Psoas muscle (tissue), 8 donors: ENCODE results near the gene PITPNC1. TPM values are rescaled to one million over a fixed set of nuclear protein-coding genes. Genes with fewer than 3 reads are reported as not detected.
"Not testable (repeated sequence)": the region's sequence is repeated elsewhere in the genome, so short reads cannot be mapped to it uniquely, and the experiment has no call there.

Experiments
- ATAC-seq, 4 donors: fragments of 200-7000 bp; cut with Tn5 transposase; one replicate each; pipeline ENCODE4 v1.9.1; 2020; ENCODE audit warnings: moderate library complexity in 3 of 4, mild to moderate bottlenecking in 2 of 4
- DNase-seq, 2 donors: peaks; one replicate each; pipeline ENCODE4 v3.0.0-alpha.2; 2020
- H3K27ac ChIP-seq: fragments of 200-600 bp; one replicate; pipeline ENCODE4 v1.8.0; 2022
- H3K27me3 ChIP-seq, 3 donors: fragments of 200-600 bp in 1 of 3; one replicate each; pipeline versions ENCODE4 v1.6.1 to v1.8.0; 2013 to 2022; ENCODE audit warnings: low read length in 2 of 3, mild to moderate bottlenecking in 2 of 3, moderate library complexity in 1 of 3; ENCODE audit not compliant: insufficient read depth in 3 of 3
- H3K36me3 ChIP-seq, 2 donors: fragments of 200-600 bp in 1 of 2; one replicate each; pipeline versions ENCODE4 v1.6.1 to v1.8.0; 2013 to 2022; ENCODE audit warnings: low read depth in 1 of 2, mild to moderate bottlenecking in 1 of 2, moderate library complexity in 1 of 2; ENCODE audit not compliant: insufficient read depth in 1 of 2
- H3K4me1 ChIP-seq: fragments of 200-600 bp; one replicate; pipeline ENCODE4 v1.8.0; 2022
- H3K4me3 ChIP-seq: fragments of 200-600 bp; one replicate; pipeline ENCODE4 v1.8.0; 2022; ENCODE audit warnings: mild to moderate bottlenecking
- H3K9me3 ChIP-seq: fragments of 200-600 bp; one replicate; pipeline ENCODE4 v1.8.0; 2022
- CTCF ChIP-seq: fragments of 200-600 bp; IDR thresholded peaks from one replicate; pipeline ENCODE4 v1.8.0; 2022; ENCODE audit warnings: antibody characterized with exemption
- WGBS, 3 donors: extraction: QIAGEN DNeasy Blood & Tissue Kit; methylation state at CpG; one replicate each; pipeline versions ENCODE4 v1.1.6 to v1.1.7; 2013; 5-methylcytosine and 5-hydroxymethylcytosine counted together
- intact Hi-C, 2 donors: fragments of 100-400 bp; cut with DNase I; formaldehyde crosslinking; loops; one replicate each; pipeline versions ENCODE4 v1.11.0 to v1.14.2; 2022
- polyA plus RNA-seq, 3 donors: library from polyadenylated mRNA; stranded (reverse); fragments of 200-250 nt; gene quantifications; one replicate each; pipeline ENCODE4 v1.2.3, GENCODE V29; 2013
- total RNA-seq, 4 donors: library from RNA; stranded (reverse); fragmentation: NEBNext Ultra II Directional in 2 of 4; extraction: Animal tissue kit (Norgen Biotek cat#: 25700) in 2 of 4; gene quantifications; one replicate each; pipeline versions ENCODE4 v1.2.1 to v1.2.4, GENCODE V29; 2021 to 2023
- donor health status: healthy with polysubstance abuse.
- donor health status: DM: no; HTN: no; CAD: no; lungs with moderate emphysema.
- donor health status: Bipolar disorder and iron deficiency.
- donor health status: healthy.
- donor health status: DM: yes; HTN: yes; CAD: no.
- donor health status: DM: no; HTN: no; CAD: no.
- donor health status: DM: no; HTN: no; CAD: no.
- donor health status: DM: yes; HTN: yes; CAD: no.

PITPNC1 gene
- total and polyA plus RNA-seq, 7 donors = 4.4 to 54.7 (median 6.6) TPM

GRCh38 chr17:67477687-67478086 is 100.6 kb downstream of the PITPNC1 start:
- intact Hi-C loops = loop anchor here in 1 of 2 donors (10.0 kb wide), 1 partner anchor 207 kb away; no protein-coding TSS in a partner anchor
- no peak for ATAC-seq
- H3K9me3 ChIP-seq = no peaks in the 10 kb centered on the region
- H3K27me3 ChIP-seq = no peaks in the 10 kb centered on the region
- WGBS, 3 donors = 80 to 87% (median 86%) methylated on average over 4 of the region's 4 CpGs
- no peak for DNase-seq
- no peak overlapping the region for H3K4me3 ChIP-seq
- no peak for TF ChIP-seq CTCF
- peak overlapping the region; percentile 46 for H3K27ac ChIP-seq
- H3K36me3 ChIP-seq = no peaks in the 10 kb centered on the region
- H3K4me1 ChIP-seq = peaks cover 12% of the 10 kb centered on the region

- H3K4me3 ChIP-seq = no peak overlapping the region
- ATAC-seq = no peak
- no peaks in the 10 kb centered on the region for H3K36me3 ChIP-seq
- no peaks in the 10 kb centered on the region for H3K27me3 ChIP-seq
- H3K9me3 ChIP-seq = no peaks in the 10 kb centered on the region
- intact Hi-C loops = loop anchor here in 1 of 2 donors (10.0 kb wide), 1 partner anchor 206 kb away; no protein-coding TSS in a partner anchor
- H3K4me1 ChIP-seq = peaks cover 12% of the 10 kb centered on the region
- DNase-seq = no peak
- peak overlapping the region; percentile 46 for H3K27ac ChIP-seq
- 50 to 71% (median 52%) methylated on average over 8 of the region's 8 CpGs for WGBS, 3 donors
- no peak for TF ChIP-seq CTCF
Measured at GRCh38 chr17:67478401-67479041, 101.4 kb downstream of the PITPNC1 start.

GRCh38 chr17:67479148-67479547 is 102.1 kb downstream of the PITPNC1 start:
- Histone ChIP-seq H3K4me1 (peaks cover 12% of the 10 kb centered on the region), H3K4me3 (no peak overlapping the region), H3K27me3 (no peaks in the 10 kb centered on the region), H3K36me3 (no peaks in the 10 kb centered on the region), H3K27ac (no peak overlapping the region), H3K9me3 (no peaks in the 10 kb centered on the region)
- 77 to 84% (median 78%) methylated on average over 3 of the region's 3 CpGs for WGBS, 3 donors
- DNase-seq = no peak
- intact Hi-C loops = loop anchor here in 1 of 2 donors (10.0 kb wide), 1 partner anchor 206 kb away; no protein-coding TSS in a partner anchor
- ATAC-seq = no peak
- TF ChIP-seq CTCF = no peak

- H3K27ac ChIP-seq, intact Hi-C loops, H3K36me3 ChIP-seq, ATAC-seq, DNase-seq, H3K4me1 ChIP-seq, H3K27me3 ChIP-seq, H3K9me3 ChIP-seq, H3K4me3 ChIP-seq: not testable (repeated sequence)
- 92 to 96% (median 94%) methylated on average over 11 of the region's 11 CpGs for WGBS, 3 donors
Measured at GRCh38 chr17:67480959-67481358, 103.9 kb downstream of the PITPNC1 start.

GRCh38 chr17:67481808-67482207 is 104.7 kb downstream of the PITPNC1 start:
- intact Hi-C loops = no loop called here
- Histone ChIP-seq H3K27me3 (no peaks in the 10 kb centered on the region), H3K36me3 (no peaks in the 10 kb centered on the region), H3K4me1 (no peaks in the 10 kb centered on the region), H3K4me3 (no peak overlapping the region), H3K27ac (no peak overlapping the region), H3K9me3 (no peaks in the 10 kb centered on the region)
- WGBS, 3 donors = 29 to 50% (median 39%) methylated on average over 4 of the region's 4 CpGs
- DNase-seq = no peak
- no peak for TF ChIP-seq CTCF
- ATAC-seq = no peak
